ENCODE data around the gene ALDH3A2. TPM values are rescaled to one million over a fixed set of nuclear protein-coding genes. Genes with fewer than 3 reads are reported as not detected.
A peak's percentile ranks its signal among the peaks of the same experiment; 100 is the strongest.

Gene ALDH3A2
- total RNA-seq, 1 donor, result 82.2 TPM

- DNase-seq (ENCODE audit: insufficient read length, low spot score, missing footprints), result no peak
- no peaks in the 10 kb centered on the region for H4K20me1 ChIP-seq (ENCODE audit: insufficient read depth, low read length)
- no peak overlapping the region for H2AFZ ChIP-seq (ENCODE audit: low read length)
- H3K27ac ChIP-seq (ENCODE audit: low read depth, low read length), result no peak overlapping the region
- no peaks in the 10 kb centered on the region for H3K27me3 ChIP-seq (ENCODE audit: insufficient read depth, low read length)
- no peaks in the 10 kb centered on the region for H3K9me3 ChIP-seq (ENCODE audit: low read depth, low read length)
- H3K4me3 ChIP-seq (ENCODE audit: insufficient read depth, low read length), result no peak overlapping the region
- H3K4me2 ChIP-seq (ENCODE audit: insufficient read depth, low read length), result no peak overlapping the region
- TF ChIP-seq CTCF (IDR thresholded peaks at IDR 0.05; ENCODE audit: extremely low read depth, low read depth, low read length), result no peak
- no peaks in the 10 kb centered on the region for H3K79me2 ChIP-seq (ENCODE audit: insufficient read depth, low read length)
- peaks cover 7% of the 10 kb centered on the region for H3K4me1 ChIP-seq (ENCODE audit: insufficient read depth, low read length)
- H3K36me3 ChIP-seq (ENCODE audit: insufficient read depth, low read length), result no peaks in the 10 kb centered on the region
These were observed 22.5 kb upstream of the ALDH3A2 start for GRCh38 chr17:19626079-19626478.

- Histone ChIP-seq H3K9me3 (ENCODE audit: low read depth, low read length) (no peaks in the 10 kb centered on the region), H3K27me3 (ENCODE audit: insufficient read depth, low read length) (no peaks in the 10 kb centered on the region), H3K79me2 (ENCODE audit: insufficient read depth, low read length) (no peaks in the 10 kb centered on the region), H3K4me1 (ENCODE audit: insufficient read depth, low read length) (peaks cover 8% of the 10 kb centered on the region), H3K4me2 (ENCODE audit: insufficient read depth, low read length) (no peak overlapping the region), H3K4me3 (ENCODE audit: insufficient read depth, low read length) (no peak overlapping the region), H2AFZ (ENCODE audit: low read length) (peak overlapping the region; percentile 33), H3K27ac (ENCODE audit: low read depth, low read length) (no peak overlapping the region), H4K20me1 (ENCODE audit: insufficient read depth, low read length) (no peaks in the 10 kb centered on the region), H3K36me3 (ENCODE audit: insufficient read depth, low read length) (no peaks in the 10 kb centered on the region)
- no peak for TF ChIP-seq CTCF (IDR thresholded peaks at IDR 0.05; ENCODE audit: extremely low read depth, low read depth, low read length)
- peak; percentile 68 for DNase-seq (ENCODE audit: insufficient read length, low spot score, missing footprints)
These were observed 19.1 kb upstream of the ALDH3A2 start for GRCh38 chr17:19629449-19629848.

- H3K27me3 ChIP-seq (ENCODE audit: insufficient read depth, low read length), result no peaks in the 10 kb centered on the region
- no peak overlapping the region for H3K4me2 ChIP-seq (ENCODE audit: insufficient read depth, low read length)
- H3K36me3 ChIP-seq (ENCODE audit: insufficient read depth, low read length), result no peaks in the 10 kb centered on the region
- no peak for TF ChIP-seq CTCF (IDR thresholded peaks at IDR 0.05; ENCODE audit: extremely low read depth, low read depth, low read length)
- no peak overlapping the region for H2AFZ ChIP-seq (ENCODE audit: low read length)
- no peak overlapping the region for H3K27ac ChIP-seq (ENCODE audit: low read depth, low read length)
- H3K4me3 ChIP-seq (ENCODE audit: insufficient read depth, low read length), result no peak overlapping the region
- H4K20me1 ChIP-seq (ENCODE audit: insufficient read depth, low read length), result no peaks in the 10 kb centered on the region
- H3K4me1 ChIP-seq (ENCODE audit: insufficient read depth, low read length), result peaks cover 8% of the 10 kb centered on the region
- H3K9me3 ChIP-seq (ENCODE audit: low read depth, low read length), result no peaks in the 10 kb centered on the region
- H3K79me2 ChIP-seq (ENCODE audit: insufficient read depth, low read length), result no peaks in the 10 kb centered on the region
- peak; percentile 60 for DNase-seq (ENCODE audit: insufficient read length, low spot score, missing footprints)
These were observed 18.5 kb upstream of the ALDH3A2 start for GRCh38 chr17:19630035-19630434.

GRCh38 chr17:19630661-19631060 lies 17.9 kb upstream of the ALDH3A2 start:
- H3K4me1 ChIP-seq (ENCODE audit: insufficient read depth, low read length), result peaks cover 8% of the 10 kb centered on the region
- H3K36me3 ChIP-seq (ENCODE audit: insufficient read depth, low read length), result no peaks in the 10 kb centered on the region
- no peaks in the 10 kb centered on the region for H4K20me1 ChIP-seq (ENCODE audit: insufficient read depth, low read length)
- no peaks in the 10 kb centered on the region for H3K9me3 ChIP-seq (ENCODE audit: low read depth, low read length)
- H3K79me2 ChIP-seq (ENCODE audit: insufficient read depth, low read length), result no peaks in the 10 kb centered on the region
- no peak overlapping the region for H3K27ac ChIP-seq (ENCODE audit: low read depth, low read length)
- H3K27me3 ChIP-seq (ENCODE audit: insufficient read depth, low read length), result no peaks in the 10 kb centered on the region
- H3K4me2 ChIP-seq (ENCODE audit: insufficient read depth, low read length), result peak overlapping the region; percentile 2
- peak overlapping the region; percentile 18 for H2AFZ ChIP-seq (ENCODE audit: low read length)
- TF ChIP-seq CTCF (IDR thresholded peaks at IDR 0.05; ENCODE audit: extremely low read depth, low read depth, low read length), result no peak
- DNase-seq (ENCODE audit: insufficient read length, low spot score, missing footprints), result peak; percentile 85
- H3K4me3 ChIP-seq (ENCODE audit: insufficient read depth, low read length), result no peak overlapping the region
